PFSK-1 (cell line): Measurements from ENCODE around the gene AMOTL1.

Experiments
- POLR2AphosphoS5 ChIP-seq: IDR thresholded peaks from 2 replicates; pipeline ENCODE4 v1.6.1; 2012; ENCODE audit warnings: low read depth, mild to moderate bottlenecking, control low read depth, low read length, moderate library complexity
- SIN3A ChIP-seq: IDR thresholded peaks from 2 replicates; pipeline ENCODE4 v1.6.1; 2012; ENCODE audit warnings: mild to moderate bottlenecking, low read length, moderate library complexity, borderline replicate concordance; ENCODE audit not compliant: insufficient read depth
- TAF1 ChIP-seq: IDR thresholded peaks from 2 replicates; pipeline ENCODE4 v1.6.1; 2012; ENCODE audit warnings: low read length, control low read depth, borderline replicate concordance; ENCODE audit not compliant: insufficient read depth
- TF ChIP-seq, protein P1 (sequence below), 2 experiments: IDR thresholded peaks; 2 replicates each; pipeline versions ENCODE4 v1.6.1 to v1.8.0; 2011 to 2012; ENCODE audit warnings: low read depth in 2 of 2, low read length in 2 of 2, control low read depth in 1 of 2, inconsistent platforms in 1 of 2, mild to moderate bottlenecking in 1 of 2, moderate library complexity in 1 of 2; ENCODE audit not compliant: insufficient read depth in 1 of 2

DNA sequence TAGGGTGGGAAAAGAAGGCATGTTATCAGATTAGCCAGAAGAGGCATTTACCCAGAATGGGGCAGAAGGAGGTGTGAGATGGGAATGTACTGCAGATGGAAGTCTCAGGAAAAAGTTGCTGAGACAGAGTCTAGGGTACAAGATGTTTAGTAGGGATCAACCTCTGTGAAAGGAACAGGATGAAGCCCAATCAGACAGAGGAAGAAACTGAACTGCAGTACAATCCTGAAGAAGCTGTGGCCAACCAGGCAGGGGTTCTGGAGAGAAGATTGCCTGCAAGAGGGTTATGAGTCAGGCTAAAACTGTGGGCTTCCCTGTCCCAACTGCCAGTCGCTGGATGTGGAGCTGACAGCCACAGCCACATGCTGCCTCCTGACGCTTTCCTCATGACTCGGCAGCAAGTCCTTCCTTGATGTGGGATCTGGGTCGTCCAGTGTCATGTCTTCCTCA, 141.2 kb downstream of the AMOTL1 start:
- TF ChIP-seq TAF1 (no peak), POLR2AphosphoS5 (no peak), SIN3A (no peak)
- TF ChIP-seq, protein P1, sequence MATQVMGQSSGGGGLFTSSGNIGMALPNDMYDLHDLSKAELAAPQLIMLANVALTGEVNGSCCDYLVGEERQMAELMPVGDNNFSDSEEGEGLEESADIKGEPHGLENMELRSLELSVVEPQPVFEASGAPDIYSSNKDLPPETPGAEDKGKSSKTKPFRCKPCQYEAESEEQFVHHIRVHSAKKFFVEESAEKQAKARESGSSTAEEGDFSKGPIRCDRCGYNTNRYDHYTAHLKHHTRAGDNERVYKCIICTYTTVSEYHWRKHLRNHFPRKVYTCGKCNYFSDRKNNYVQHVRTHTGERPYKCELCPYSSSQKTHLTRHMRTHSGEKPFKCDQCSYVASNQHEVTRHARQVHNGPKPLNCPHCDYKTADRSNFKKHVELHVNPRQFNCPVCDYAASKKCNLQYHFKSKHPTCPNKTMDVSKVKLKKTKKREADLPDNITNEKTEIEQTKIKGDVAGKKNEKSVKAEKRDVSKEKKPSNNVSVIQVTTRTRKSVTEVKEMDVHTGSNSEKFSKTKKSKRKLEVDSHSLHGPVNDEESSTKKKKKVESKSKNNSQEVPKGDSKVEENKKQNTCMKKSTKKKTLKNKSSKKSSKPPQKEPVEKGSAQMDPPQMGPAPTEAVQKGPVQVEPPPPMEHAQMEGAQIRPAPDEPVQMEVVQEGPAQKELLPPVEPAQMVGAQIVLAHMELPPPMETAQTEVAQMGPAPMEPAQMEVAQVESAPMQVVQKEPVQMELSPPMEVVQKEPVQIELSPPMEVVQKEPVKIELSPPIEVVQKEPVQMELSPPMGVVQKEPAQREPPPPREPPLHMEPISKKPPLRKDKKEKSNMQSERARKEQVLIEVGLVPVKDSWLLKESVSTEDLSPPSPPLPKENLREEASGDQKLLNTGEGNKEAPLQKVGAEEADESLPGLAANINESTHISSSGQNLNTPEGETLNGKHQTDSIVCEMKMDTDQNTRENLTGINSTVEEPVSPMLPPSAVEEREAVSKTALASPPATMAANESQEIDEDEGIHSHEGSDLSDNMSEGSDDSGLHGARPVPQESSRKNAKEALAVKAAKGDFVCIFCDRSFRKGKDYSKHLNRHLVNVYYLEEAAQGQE (IDR thresholded peaks at IDR 0.05; ENCODE audit: insufficient read depth in 1 of 2, low read depth in 2 of 2, low read length in 2 of 2) = no peak
